Subcutaneous adipose tissue (tissue), 4 donors: ENCODE results near the gene CSPG4. TPM values are rescaled to one million over a fixed set of nuclear protein-coding genes. Genes with fewer than 3 reads are reported as not detected.

Experiments used
- total RNA-seq, 4 donors: library from RNA; depleted of rRNA; stranded (reverse); fragments of >200 nt; gene quantifications; one replicate each; pipeline ENCODE4 v1.1.0, GENCODE V29; 2016
- TF ChIP-seq, protein P1 (sequence below): fragments of 450-650 bp; IDR thresholded peaks from one replicate; pipeline ENCODE4 v1.5.1; 2016; ENCODE audit warnings: low read depth, mild to moderate bottlenecking, control low read depth, antibody characterized with exemption, moderate library complexity

The CSPG4 gene
- total RNA-seq, 4 donors from 2014 or later, result 34.6 to 183 (median 57.0) TPM

DNA sequence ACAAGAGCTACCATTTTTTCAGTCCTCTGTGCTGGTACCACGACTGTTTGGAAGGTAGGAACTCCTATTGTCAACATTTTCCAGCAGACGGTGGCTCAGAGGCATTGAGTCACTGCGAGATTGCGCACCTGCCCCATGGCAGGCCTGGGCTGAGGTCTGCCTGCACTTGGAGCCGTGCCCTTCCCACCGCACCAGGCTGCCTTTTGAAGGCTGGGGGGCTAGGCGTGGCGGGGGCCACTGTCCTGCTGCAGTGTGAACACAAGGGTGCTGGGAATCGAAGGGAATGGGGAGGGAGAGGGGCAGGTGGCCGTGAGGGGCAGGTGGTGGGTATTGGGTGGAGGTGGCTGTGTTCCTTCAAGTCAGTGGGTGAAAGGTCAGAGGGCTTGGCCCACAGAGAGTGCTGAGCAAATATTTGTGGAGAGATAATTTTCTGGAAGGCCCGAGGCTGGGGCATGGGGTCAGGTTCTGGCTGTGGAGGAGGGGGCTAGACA lies 48.7 kb downstream of the CSPG4 start:
- TF ChIP-seq, protein P1, sequence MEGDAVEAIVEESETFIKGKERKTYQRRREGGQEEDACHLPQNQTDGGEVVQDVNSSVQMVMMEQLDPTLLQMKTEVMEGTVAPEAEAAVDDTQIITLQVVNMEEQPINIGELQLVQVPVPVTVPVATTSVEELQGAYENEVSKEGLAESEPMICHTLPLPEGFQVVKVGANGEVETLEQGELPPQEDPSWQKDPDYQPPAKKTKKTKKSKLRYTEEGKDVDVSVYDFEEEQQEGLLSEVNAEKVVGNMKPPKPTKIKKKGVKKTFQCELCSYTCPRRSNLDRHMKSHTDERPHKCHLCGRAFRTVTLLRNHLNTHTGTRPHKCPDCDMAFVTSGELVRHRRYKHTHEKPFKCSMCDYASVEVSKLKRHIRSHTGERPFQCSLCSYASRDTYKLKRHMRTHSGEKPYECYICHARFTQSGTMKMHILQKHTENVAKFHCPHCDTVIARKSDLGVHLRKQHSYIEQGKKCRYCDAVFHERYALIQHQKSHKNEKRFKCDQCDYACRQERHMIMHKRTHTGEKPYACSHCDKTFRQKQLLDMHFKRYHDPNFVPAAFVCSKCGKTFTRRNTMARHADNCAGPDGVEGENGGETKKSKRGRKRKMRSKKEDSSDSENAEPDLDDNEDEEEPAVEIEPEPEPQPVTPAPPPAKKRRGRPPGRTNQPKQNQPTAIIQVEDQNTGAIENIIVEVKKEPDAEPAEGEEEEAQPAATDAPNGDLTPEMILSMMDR, result no peak

DNA sequence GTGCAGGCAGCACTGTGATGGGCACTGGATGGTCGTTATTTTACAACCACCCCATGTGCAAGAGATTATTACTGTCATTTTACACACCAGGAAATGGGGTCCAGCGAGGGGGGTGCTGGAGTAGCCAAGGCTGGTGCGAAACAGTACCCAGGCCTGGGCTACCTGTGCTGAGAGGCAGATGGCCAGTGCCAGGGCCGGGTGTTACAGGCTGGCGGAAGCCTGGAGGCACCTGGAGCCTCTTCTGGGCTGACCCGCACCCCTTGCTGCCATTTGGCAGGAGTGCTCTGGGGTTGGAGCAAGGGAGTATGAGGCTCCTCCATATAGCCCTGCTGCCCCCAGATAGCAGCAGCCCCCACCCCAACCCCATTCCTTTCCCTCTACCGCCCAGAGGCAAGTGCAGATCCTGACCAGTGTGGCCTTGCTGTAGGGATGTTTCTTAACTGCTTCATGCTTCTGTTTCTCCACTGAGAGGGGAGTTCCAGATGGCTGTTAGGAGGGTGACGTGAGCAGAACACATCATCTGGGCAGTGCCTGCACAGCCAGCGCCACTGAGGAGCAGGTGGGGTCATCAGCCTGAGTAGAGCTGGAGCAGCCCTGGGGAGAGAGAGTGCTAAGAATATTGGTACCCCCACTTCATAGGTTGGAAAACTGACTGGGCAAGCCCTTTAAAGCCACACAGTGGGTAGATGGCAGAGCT lies 49.7 kb downstream of the CSPG4 start:
- TF ChIP-seq, protein P1, result no peak

DNA sequence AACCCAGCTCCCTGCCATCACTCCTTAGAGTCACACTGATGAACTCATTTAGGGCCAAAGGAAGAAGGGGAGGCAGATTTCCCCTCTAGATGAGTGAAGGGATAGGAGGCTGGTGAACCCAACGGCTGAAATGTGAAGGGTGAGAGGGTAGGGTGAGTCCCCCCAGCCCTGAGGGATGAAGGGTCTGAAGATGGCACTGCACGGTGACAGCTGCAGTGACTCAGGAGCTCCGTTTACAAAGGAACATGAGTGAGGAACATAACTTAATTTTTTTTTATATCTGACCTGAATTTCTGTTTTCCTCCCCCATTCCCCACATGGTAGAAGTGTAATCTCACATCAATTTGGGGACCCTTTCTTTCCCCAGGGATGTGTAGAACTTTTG lies 50.9 kb downstream of the CSPG4 start:
- TF ChIP-seq, protein P1, result no peak

DNA sequence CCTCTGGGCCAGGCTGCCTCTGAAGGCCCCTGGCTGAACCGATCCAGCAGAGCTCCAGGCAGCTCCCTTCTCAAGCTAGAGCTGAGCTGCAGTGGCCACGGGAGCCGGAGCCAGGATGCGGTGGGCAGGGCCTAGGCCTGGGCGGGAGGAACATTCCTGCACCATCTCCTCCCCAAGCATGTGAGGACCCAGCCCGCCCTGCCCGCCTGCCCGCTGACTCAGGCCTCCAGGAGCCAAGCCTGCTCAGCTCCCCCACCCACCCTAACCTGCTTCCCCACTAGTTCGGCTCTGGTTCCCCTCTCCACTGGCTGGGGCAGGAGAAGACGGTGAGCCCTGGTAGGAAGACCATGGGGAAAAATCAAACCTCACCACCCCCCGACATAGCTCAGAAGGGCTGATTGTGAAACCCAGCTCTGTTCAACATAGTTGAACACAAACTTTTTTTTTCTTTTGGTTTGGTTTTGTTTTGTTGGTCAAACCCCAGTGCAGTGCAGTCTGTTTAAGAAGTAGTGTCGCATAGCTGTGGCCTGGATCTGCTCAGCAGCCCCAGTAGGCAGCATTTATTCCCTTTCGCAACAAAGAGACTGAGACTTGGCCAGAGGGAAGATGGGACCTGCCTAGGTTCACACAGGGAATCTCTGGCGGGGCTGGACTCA lies 51.4 kb downstream of the CSPG4 start:
- TF ChIP-seq, protein P1, result no peak

DNA sequence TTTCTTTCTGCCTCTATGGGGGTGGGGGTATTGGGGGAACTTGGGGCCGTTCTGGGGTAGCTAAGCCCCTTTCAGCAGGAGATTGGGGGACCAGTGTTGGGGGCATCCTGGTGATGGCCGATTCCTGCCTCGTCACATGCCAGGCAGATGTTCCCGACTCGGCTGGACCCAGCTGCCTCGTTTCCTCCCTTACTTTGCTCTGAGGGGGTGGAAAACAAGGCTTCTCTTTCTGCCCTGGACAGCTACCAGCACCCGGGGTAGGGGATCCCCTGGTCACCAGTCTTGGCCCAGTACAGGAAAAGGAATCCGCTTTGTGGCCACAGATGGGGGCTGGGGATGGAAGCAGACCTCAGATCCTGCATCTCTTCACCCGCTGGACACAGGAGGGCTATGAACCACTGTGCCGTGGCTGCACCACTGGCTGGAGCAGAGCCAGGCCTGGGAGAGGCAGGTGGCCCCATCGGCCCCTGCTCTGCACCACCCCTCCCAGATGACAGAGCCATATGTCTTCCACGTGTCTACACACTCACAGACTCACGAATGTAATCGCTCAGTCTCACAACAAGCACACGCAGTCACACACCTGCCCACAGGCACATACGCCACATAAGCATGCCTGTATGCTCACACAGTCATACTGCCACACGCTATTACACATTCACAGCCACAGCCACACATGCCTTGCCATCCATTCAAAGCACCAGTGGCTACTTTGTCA lies 52.6 kb downstream of the CSPG4 start:
- TF ChIP-seq, protein P1, result no peak

DNA sequence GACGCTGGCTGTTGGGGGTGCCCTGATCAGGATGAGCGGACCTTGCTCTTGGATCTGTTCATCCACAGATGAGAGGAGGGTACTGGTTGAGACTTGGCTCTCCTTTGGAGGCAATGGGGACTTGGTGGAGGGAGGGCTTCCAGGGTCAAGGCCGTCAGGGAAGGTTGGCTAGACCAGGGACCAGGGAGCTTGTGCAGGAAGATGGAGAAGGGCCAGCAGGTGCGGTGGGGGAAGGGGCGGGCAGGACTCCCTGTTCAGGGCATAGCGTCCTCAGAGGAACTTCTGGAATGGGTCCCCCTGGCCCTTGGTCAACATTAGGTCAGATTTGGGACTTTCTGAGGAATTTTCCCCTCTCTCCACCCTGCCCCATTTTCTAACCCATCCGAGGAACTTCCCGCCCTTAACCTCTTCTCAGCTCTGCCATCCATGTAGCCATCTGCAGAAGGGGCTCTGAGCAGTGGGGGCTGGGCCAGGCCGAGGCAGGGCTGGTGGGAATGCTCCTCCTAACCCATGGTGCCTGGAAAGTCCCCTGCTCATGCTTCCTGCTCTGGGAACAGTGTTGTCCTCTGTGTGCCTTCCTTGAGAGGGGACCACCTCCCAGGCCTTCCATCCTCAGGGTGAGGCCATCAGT lies 53.4 kb downstream of the CSPG4 start:
- TF ChIP-seq, protein P1, result no peak

DNA sequence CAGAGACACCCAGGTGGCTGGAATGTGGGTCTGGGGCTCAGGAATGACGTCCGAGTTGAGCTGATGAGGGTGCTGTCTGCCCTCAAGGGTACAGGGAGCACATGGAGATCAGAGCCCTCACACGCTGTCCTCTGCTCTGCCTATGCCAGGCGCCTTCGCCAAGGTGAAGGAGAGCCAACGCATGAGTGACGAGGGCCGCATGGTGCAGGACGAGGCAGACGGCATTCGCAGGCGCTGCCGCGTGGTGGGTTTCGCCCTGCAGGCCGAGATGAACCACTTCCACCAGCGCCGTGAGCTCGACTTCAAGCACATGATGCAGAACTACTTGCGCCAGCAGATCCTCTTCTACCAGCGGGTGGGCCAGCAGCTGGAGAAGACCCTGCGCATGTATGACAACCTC lies 55.8 kb downstream of the CSPG4 start:
- TF ChIP-seq, protein P1, result no peak
